NCI-H1105 treated with DMSO at 0.1 percent for 48 hours (cell line): ENCODE data around the gene R3HDM2.
"Not testable (repeated sequence)": the region's sequence is repeated elsewhere in the genome, so short reads cannot be mapped to it uniquely, and the experiment has no call there.

ENCODE experiments used
- DNase-seq: peaks from one replicate; lab custom pipeline; 2025; lab: John Stamatoyannopoulos, UW

R3HDM2 gene

GRCh38 chr12:57426948-57427347 is 3.9 kb downstream of the R3HDM2 start:
- not testable (repeated sequence) for DNase-seq

GRCh38 chr12:57420482-57420881 is 10.4 kb downstream of the R3HDM2 start:
- no peak for DNase-seq

GRCh38 chr12:57419495-57419894 is 11.3 kb downstream of the R3HDM2 start:
- no peak for DNase-seq

GRCh38 chr12:57418255-57418654 is 12.6 kb downstream of the R3HDM2 start:
- DNase-seq = no peak

GRCh38 chr12:57416039-57416996 is 14.5 kb downstream of the R3HDM2 start:
- no peak for DNase-seq

- DNase-seq = no peak
Measured at GRCh38 chr12:57415088-57415487, 15.8 kb downstream of the R3HDM2 start.

- not testable (repeated sequence) for DNase-seq
Measured at GRCh38 chr12:57414160-57414559, 16.7 kb downstream of the R3HDM2 start.

GRCh38 chr12:57410534-57410933 is 20.3 kb downstream of the R3HDM2 start:
- DNase-seq = no peak

GRCh38 chr12:57404966-57405640 is 25.7 kb downstream of the R3HDM2 start:
- DNase-seq = no peak

- not testable (repeated sequence) for DNase-seq
Measured at GRCh38 chr12:57402156-57402555, 28.7 kb downstream of the R3HDM2 start.

GRCh38 chr12:57401165-57401564 is 29.7 kb downstream of the R3HDM2 start:
- DNase-seq = no peak

GRCh38 chr12:57399718-57400463 is 31.0 kb downstream of the R3HDM2 start:
- not testable (repeated sequence) for DNase-seq

GRCh38 chr12:57397441-57397840 is 33.4 kb downstream of the R3HDM2 start:
- no peak for DNase-seq

GRCh38 chr12:57395121-57395520 is 35.7 kb downstream of the R3HDM2 start:
- DNase-seq = no peak

GRCh38 chr12:57390174-57390573 is 40.7 kb downstream of the R3HDM2 start:
- no peak for DNase-seq

- no peak for DNase-seq
Measured at GRCh38 chr12:57389033-57389432, 41.8 kb downstream of the R3HDM2 start.

- no peak for DNase-seq
Measured at GRCh38 chr12:57388425-57388824, 42.4 kb downstream of the R3HDM2 start.

GRCh38 chr12:57386187-57386720 is 44.6 kb downstream of the R3HDM2 start:
- no peak for DNase-seq

- DNase-seq = no peak
Measured at GRCh38 chr12:57385586-57385985, 45.3 kb downstream of the R3HDM2 start.

GRCh38 chr12:57384478-57384877 is 46.4 kb downstream of the R3HDM2 start:
- no peak for DNase-seq

GRCh38 chr12:57381693-57382220 is 49.1 kb downstream of the R3HDM2 start:
- DNase-seq = no peak

GRCh38 chr12:57380300-57380699 is 50.5 kb downstream of the R3HDM2 start:
- no peak for DNase-seq
